Panc1 (cell line): ENCODE results near the gene PPIL4. TPM values are rescaled to one million over a fixed set of nuclear protein-coding genes. Genes with fewer than 3 reads are reported as not detected.

Experiments used
- ATAC-seq: fragments of 200-7000 bp; cut with Tn5 transposase; 2 replicates; pipeline ENCODE4 v1.9.1; 2020; ENCODE audit warnings: mild to moderate bottlenecking, moderate library complexity
- BruUV-seq: library from RNA; stranded (reverse); fragments of 400-500 nt; replicated peaks from 2 replicates; lab custom pipeline; 2021; lab: Mats Ljungman, UMichigan
- CTCF ChIA-PET: fragments of 300-600 bp; sonication (Branson Sonifier 250); formaldehyde crosslinking; loops from one replicate; lab custom pipeline; 2022; ENCODE audit warnings: antibody characterized with exemption; lab: Charles Lee
- POLR2A ChIA-PET: fragments of 300-600 bp; sonication (Branson Sonifier 250); formaldehyde crosslinking; loops from one replicate; lab custom pipeline; 2022; ENCODE audit warnings: antibody characterized with exemption; lab: Charles Lee
- DNase-seq: peaks from one replicate; pipeline ENCODE4 v3.0.0-alpha.2; 2010; ENCODE audit warnings: low read depth, low spot score
- H3K27ac ChIP-seq: 2 replicates; pipeline ENCODE4 v1.5.1; 2011; ENCODE audit warnings: mild to moderate bottlenecking, low read length, inconsistent platforms
- H3K27me3 ChIP-seq: fragments of 200-500 bp; sonication (Bioruptor generic); 2 replicates; pipeline ENCODE4 v1.6.0; 2014; ENCODE audit warnings: low read length, inconsistent platforms; ENCODE audit not compliant: control insufficient read depth, insufficient read depth
- H3K36me3 ChIP-seq: fragments of 200-500 bp; sonication (Bioruptor generic); 2 replicates; pipeline ENCODE4 v1.5.1; 2014; ENCODE audit warnings: inconsistent platforms, mild to moderate bottlenecking, low read length, moderate library complexity; ENCODE audit not compliant: control insufficient read depth, insufficient read depth
- H3K4me1 ChIP-seq: 2 replicates; pipeline ENCODE4 v1.5.1; 2011; ENCODE audit warnings: inconsistent platforms, mild to moderate bottlenecking, low read length, moderate library complexity; ENCODE audit not compliant: control insufficient read depth, insufficient read depth
- H3K4me3 ChIP-seq, 2 experiments: 2 replicates each; pipeline ENCODE4 v1.5.1; 2011 to 2012; ENCODE audit warnings: low read depth in 2 of 2, low read length in 2 of 2, mild to moderate bottlenecking in 2 of 2, inconsistent platforms in 1 of 2, moderate library complexity in 1 of 2
- H3K9me3 ChIP-seq: fragments of 200-500 bp; sonication (Bioruptor generic); 2 replicates; pipeline ENCODE4 v1.5.1; 2014; ENCODE audit warnings: low read depth, mild to moderate bottlenecking, inconsistent platforms, low read length, moderate library complexity; ENCODE audit not compliant: control insufficient read depth, insufficient read depth
- CTCF ChIP-seq: fragments of 450-650 bp; IDR thresholded peaks from 2 replicates; pipeline ENCODE4 v1.5.1; 2017; ENCODE audit warnings: mild to moderate bottlenecking
- POLR2AphosphoS5 ChIP-seq: IDR thresholded peaks from 2 replicates; pipeline ENCODE4 v1.6.1; 2012; ENCODE audit warnings: mild to moderate bottlenecking, low read depth, low read length, moderate library complexity
- REST ChIP-seq, 2 experiments: IDR thresholded peaks; 2 replicates each; pipeline ENCODE4 v1.6.1; 2011 to 2012; ENCODE audit warnings: low read depth in 2 of 2, control low read depth in 1 of 2, low read length in 1 of 2, mild to moderate bottlenecking in 1 of 2, moderate library complexity in 1 of 2; ENCODE audit not compliant: insufficient read depth in 1 of 2
- SIN3A ChIP-seq: IDR thresholded peaks from 2 replicates; pipeline ENCODE4 v1.6.1; 2012; ENCODE audit warnings: low read depth, mild to moderate bottlenecking, low read length, moderate library complexity, borderline replicate concordance; ENCODE audit not compliant: insufficient read depth
- TCF7L2 ChIP-seq: IDR thresholded peaks from 2 replicates; pipeline ENCODE4 v1.6.1; 2011; ENCODE audit warnings: mild to moderate bottlenecking, low read depth, low read length, inconsistent platforms
- in situ Hi-C: cut with HindIII; loops from 2 replicates; pipeline ENCODE4 v1.10.0; 2016; ENCODE audit warnings: low sequenced_read_pairs, low pct_unique_long_range_greater_than_20kb
- intact Hi-C: fragments of 100-400 bp; cut with micrococcal nuclease; formaldehyde crosslinking; loops from one replicate; pipeline ENCODE4 v1.10.0; 2022; ENCODE audit not compliant: unreplicated experiment
- total RNA-seq: library from RNA; stranded (reverse); gene quantifications from one replicate; pipeline ENCODE4 v1.2.1, GENCODE V29; 2021; ENCODE audit not compliant: unreplicated experiment

Gene PPIL4
- total RNA-seq, 1 experiment from 2014 or later, result 19.9 TPM

- Histone ChIP-seq H3K4me1 (no peaks in the 10 kb centered on the region), H3K4me3 (no peak overlapping the region), H3K36me3 (peaks cover 5% of the 10 kb centered on the region), H3K27me3 (no peaks in the 10 kb centered on the region), H3K27ac (no peak overlapping the region), H3K9me3 (no peaks in the 10 kb centered on the region)
- no TSS peak for BruUV-seq
- no peak for DNase-seq
- CTCF ChIA-PET, result interaction anchor here (0.6 kb wide), 1 partner anchor 31 kb away, joined by 4 read pairs; no protein-coding TSS in a partner anchor
- in situ Hi-C loops (no loop called here), intact Hi-C loops (no loop called here)
- POLR2A ChIA-PET, result no interaction called here
- TF ChIP-seq REST (IDR thresholded peaks at IDR 0.05; ENCODE audit: insufficient read depth in 1 of 2, low read depth in 2 of 2, low read length in 1 of 2) (no peak), SIN3A (no peak), CTCF (no peak), TCF7L2 (no peak), POLR2AphosphoS5 (no peak)
- no peak for ATAC-seq
These were observed 42.6 kb downstream of the PPIL4 start for GRCh38 chr6:149503276-149503675.

- intact Hi-C loops, result no loop called here
- in situ Hi-C loops, result no loop called here
These were observed 44.1 kb downstream of the PPIL4 start for GRCh38 chr6:149501768-149502167.

More at GRCh38 chr6:149501768-149502167, 44.1 kb downstream of the PPIL4 start:
- Histone ChIP-seq H3K9me3 (no peaks in the 10 kb centered on the region), H3K36me3 (peaks cover 5% of the 10 kb centered on the region), H3K4me3 (no peak overlapping the region), H3K4me1 (peaks cover 1% of the 10 kb centered on the region; the same call in 1 of the 2 replicates), H3K27me3 (no peaks in the 10 kb centered on the region), H3K27ac (no peak overlapping the region)
- no TSS peak for BruUV-seq
- CTCF ChIA-PET, result no interaction called here
- POLR2A ChIA-PET, result no interaction called here
- no peak for DNase-seq
- TF ChIP-seq REST (IDR thresholded peaks at IDR 0.05; ENCODE audit: insufficient read depth in 1 of 2, low read depth in 2 of 2, low read length in 1 of 2) (no peak), POLR2AphosphoS5 (no peak), CTCF (no peak), TCF7L2 (no peak), SIN3A (no peak)
- ATAC-seq, result no peak
